Measurements from ENCODE around the gene PLA2G4D.
A peak's percentile ranks its signal among the peaks of the same experiment; 100 is the strongest.

The PLA2G4D gene

DNA sequence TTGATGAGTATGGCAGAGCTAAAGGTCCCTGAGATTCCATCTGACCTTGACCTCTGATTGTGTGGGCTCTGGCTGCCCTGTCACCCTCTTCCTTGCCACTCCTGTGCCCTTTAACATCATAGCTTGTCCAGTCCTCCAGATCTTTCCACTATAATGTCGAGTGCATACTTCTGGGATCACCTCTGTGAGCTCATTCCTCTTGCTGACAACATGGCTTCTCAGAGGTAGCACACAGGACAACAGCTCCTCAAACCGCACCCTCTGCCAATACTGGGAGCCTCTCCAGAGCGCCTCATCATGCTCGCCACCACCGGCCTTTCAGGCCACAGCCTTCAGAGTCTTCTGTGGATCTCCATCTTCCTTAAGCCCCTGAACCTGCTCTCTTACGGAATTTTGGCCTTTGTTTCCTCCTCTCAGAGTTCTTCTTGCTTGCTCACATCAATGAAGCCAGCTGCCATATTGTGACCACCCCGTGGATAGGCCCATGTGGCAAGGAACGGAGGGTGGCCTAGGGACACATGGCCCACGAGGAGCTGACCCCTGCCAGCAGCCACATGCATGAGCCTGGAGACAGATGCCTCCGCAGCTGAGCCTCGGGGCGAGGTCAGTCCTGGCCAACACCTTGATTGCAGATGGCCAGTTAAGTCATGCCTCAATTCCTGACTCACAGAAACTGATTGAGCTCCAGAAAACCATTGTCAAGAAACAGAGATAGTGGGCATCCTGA, 31.1 kb downstream of the PLA2G4D start:
- H3K4me3 ChIP-seq (ENCODE audit: low read depth, low read length): no peak overlapping the region
- TF ChIP-seq, protein P1, sequence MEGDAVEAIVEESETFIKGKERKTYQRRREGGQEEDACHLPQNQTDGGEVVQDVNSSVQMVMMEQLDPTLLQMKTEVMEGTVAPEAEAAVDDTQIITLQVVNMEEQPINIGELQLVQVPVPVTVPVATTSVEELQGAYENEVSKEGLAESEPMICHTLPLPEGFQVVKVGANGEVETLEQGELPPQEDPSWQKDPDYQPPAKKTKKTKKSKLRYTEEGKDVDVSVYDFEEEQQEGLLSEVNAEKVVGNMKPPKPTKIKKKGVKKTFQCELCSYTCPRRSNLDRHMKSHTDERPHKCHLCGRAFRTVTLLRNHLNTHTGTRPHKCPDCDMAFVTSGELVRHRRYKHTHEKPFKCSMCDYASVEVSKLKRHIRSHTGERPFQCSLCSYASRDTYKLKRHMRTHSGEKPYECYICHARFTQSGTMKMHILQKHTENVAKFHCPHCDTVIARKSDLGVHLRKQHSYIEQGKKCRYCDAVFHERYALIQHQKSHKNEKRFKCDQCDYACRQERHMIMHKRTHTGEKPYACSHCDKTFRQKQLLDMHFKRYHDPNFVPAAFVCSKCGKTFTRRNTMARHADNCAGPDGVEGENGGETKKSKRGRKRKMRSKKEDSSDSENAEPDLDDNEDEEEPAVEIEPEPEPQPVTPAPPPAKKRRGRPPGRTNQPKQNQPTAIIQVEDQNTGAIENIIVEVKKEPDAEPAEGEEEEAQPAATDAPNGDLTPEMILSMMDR (IDR thresholded peaks at IDR 0.05; ENCODE audit: control insufficient read depth, extremely low read depth, insufficient read depth): no peak
- no peak for DNase-seq (ENCODE audit: low read depth)

DNA sequence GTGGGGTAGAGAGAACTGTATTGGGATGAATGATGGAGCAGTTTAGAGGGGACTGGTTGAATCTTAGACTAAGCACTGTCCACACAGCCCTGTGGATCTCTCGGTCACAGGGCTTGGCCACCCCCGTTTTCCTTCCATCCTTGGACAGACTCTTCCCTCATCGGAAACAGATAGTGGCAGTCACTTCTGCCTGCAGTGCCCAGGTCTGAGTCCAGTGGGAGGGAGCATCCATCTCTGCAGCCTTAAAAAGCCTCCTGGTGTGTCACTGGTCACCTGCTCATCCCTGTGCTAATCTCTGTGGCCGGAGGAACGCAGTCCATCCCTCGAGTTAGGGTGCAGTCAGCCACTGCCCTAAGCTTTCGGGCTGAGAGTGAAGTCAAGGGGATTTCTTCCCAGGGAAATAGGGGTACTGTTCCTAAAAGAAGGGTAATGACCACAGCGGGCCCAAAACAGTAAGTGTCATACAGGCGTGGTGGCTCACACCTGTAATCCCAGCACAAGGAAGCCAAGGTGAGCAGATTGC, 32.0 kb downstream of the PLA2G4D start:
- no peak overlapping the region for H3K4me3 ChIP-seq (ENCODE audit: low read depth, low read length)
- no peak for DNase-seq (ENCODE audit: low read depth)
- TF ChIP-seq, protein P1 (IDR thresholded peaks at IDR 0.05; ENCODE audit: control insufficient read depth, extremely low read depth, insufficient read depth): no peak

DNA sequence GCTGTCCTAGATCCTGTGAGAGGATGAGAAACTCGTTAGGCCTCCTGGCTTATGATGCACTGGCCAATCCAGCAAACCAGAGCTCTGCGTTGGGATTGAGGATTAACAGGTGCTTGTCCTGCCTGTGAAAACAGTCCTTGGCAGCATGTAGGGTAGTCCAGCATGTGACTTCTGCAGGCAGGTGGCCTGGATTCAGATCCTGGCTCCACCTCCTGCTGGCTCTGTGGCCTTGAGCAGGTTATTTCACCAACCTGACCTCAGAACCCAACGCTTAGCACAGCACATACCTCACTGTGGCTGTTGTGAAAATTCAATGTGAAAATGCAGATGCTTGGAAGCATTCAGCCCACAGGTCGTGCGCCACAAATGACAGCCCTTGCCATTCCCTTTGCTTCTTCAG, 33.6 kb downstream of the PLA2G4D start:
- TF ChIP-seq, protein P1 (IDR thresholded peaks at IDR 0.05; ENCODE audit: control insufficient read depth, extremely low read depth, insufficient read depth): no peak
- H3K4me3 ChIP-seq (ENCODE audit: low read depth, low read length): no peak overlapping the region
- peak; percentile 82 for DNase-seq (ENCODE audit: low read depth)

DNA sequence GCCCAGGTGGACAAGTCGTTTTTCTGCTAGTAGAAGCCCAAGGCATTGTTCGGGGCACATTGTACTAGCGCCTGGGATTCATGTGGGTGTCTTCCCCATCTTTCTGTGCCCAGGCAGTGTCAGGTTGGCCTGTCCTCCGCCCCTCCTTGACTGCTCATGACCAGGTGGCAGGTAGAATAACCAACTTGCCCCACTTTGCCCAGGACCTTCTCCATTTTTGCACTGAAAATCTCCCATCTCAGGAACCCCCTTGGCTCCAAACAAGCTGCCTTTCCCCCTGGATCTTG, 33.9 kb downstream of the PLA2G4D start:
- DNase-seq (ENCODE audit: low read depth): no peak
- H3K4me3 ChIP-seq (ENCODE audit: low read depth, low read length): no peak overlapping the region
- TF ChIP-seq, protein P1 (IDR thresholded peaks at IDR 0.05; ENCODE audit: control insufficient read depth, extremely low read depth, insufficient read depth): no peak

DNA sequence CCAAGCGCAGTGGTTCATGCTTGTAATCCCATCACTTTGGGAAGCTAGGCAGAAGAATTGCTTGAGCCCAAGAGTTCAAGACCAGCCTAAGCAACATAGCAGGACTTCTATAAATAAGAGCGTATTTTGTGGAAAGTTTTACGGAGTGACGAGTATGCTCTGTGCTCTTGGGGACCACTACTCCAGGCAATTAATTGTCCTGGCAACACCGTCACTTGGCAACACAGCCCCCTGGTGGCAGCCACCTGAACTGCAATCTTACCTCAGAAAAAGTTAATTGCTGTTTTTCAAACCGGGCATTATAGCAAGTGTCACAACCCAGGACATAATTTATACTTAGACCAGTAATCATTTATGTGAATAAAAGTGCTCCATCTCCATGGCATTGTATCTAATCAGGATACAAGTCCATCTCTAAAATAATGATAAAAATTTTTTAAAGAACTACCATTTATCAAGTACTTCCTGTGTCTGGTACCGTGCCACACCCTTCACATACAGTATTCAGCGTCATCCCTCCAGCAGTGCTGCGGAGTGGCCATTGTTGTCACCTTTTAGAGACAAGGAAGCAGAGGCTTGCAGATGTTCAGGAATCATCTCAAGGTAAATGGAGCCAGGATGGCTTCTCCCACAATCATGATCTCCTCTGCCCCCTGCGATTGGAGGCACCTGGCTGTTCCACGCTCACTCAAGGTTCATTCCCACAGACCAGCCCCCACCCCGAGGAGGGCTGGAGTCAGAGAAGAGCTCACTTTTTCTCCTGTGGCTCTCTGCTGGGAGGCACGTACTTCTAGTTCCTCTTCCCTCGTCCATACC, 34.5 kb downstream of the PLA2G4D start:
- DNase-seq (ENCODE audit: low read depth): no peak
- no peak overlapping the region for H3K4me3 ChIP-seq (ENCODE audit: low read depth, low read length)
- TF ChIP-seq, protein P1 (IDR thresholded peaks at IDR 0.05; ENCODE audit: control insufficient read depth, extremely low read depth, insufficient read depth): peak; percentile 88

DNA sequence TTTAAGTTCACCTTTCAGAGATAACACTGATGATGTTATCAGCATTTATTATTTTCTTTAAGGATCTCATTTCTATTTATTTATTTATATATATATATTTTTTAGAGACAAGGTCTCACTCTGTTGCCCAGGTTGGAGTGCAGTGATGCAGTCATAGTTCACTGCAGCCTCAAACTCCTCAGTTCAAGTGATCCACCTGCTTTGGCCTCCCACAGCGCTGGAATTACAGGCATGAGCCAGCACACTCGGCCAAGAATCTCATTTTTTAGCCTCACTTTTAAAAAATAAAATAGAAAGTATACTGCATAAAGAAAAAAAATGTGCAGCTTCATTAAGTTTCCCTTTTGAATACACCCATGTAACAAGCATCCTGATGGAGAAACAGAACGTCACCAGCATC, 35.6 kb downstream of the PLA2G4D start:
- TF ChIP-seq, protein P1 (IDR thresholded peaks at IDR 0.05; ENCODE audit: control insufficient read depth, extremely low read depth, insufficient read depth): no peak
- no peak for DNase-seq (ENCODE audit: low read depth)
- no peak overlapping the region for H3K4me3 ChIP-seq (ENCODE audit: low read depth, low read length)
